ENCODE measurements around the gene EYA3.

DNA sequence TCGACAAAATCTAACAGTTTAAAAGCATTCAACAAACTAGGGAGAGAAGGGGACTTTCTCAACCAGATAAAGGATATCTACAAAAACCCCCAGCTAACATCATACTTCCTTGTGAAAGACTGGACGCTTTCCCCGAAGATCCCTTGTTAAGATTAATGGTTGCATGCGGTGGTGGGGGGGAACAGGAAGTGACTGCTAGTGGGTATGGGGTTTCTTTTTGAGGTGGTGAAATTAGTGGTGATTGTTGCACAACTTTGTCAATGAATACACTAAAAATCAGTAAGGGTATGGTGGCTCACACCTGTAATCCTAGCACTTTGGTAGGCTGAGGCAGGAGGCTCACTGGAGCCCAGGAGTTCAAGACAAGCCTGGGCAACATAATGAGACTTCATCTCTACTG, 26.9 kb upstream of the EYA3 start:
- TF ChIP-seq, protein P1, sequence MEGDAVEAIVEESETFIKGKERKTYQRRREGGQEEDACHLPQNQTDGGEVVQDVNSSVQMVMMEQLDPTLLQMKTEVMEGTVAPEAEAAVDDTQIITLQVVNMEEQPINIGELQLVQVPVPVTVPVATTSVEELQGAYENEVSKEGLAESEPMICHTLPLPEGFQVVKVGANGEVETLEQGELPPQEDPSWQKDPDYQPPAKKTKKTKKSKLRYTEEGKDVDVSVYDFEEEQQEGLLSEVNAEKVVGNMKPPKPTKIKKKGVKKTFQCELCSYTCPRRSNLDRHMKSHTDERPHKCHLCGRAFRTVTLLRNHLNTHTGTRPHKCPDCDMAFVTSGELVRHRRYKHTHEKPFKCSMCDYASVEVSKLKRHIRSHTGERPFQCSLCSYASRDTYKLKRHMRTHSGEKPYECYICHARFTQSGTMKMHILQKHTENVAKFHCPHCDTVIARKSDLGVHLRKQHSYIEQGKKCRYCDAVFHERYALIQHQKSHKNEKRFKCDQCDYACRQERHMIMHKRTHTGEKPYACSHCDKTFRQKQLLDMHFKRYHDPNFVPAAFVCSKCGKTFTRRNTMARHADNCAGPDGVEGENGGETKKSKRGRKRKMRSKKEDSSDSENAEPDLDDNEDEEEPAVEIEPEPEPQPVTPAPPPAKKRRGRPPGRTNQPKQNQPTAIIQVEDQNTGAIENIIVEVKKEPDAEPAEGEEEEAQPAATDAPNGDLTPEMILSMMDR (IDR thresholded peaks at IDR 0.05), result no peak
- TF ChIP-seq POLR2A (IDR thresholded peaks at IDR 0.05), result no peak

Data from esophagus squamous epithelium (tissue), 4 donors.